ENCODE measurements around the gene NXPH2. TPM values are rescaled to one million over a fixed set of nuclear protein-coding genes. Genes with fewer than 3 reads are reported as not detected.

The NXPH2 gene
- total RNA-seq, 4 donors from 2014 or later = not detected

GRCh38 chr2:138713504-138713903 is 66.7 kb downstream of the NXPH2 start:
- no peak for DNase-seq
- no peaks in the 10 kb centered on the region for H3K27me3 ChIP-seq
- peaks cover 0 to 3% (median 0%) of the 10 kb centered on the region in 3 donors for H3K4me1 ChIP-seq
- H3K36me3 ChIP-seq = no peaks in the 10 kb centered on the region
- no peak overlapping the region for H3K27ac ChIP-seq
- WGBS, 2 donors = 41 to 48% methylated on average over 5 of the region's 5 CpGs
- TF ChIP-seq POLR2A (IDR thresholded peaks at IDR 0.05) = no peak
- TF ChIP-seq CTCF (IDR thresholded peaks at IDR 0.05) = no peak
- intact Hi-C loops (cut with DNase I) = no loop called here
- no peaks in the 10 kb centered on the region for H3K9me3 ChIP-seq
- no peak overlapping the region for H3K4me3 ChIP-seq

- no peak for DNase-seq
- no peaks in the 10 kb centered on the region for H3K36me3 ChIP-seq
- H3K27me3 ChIP-seq = no peaks in the 10 kb centered on the region
- 48 to 73% methylated on average over 5 of the region's 5 CpGs for WGBS, 2 donors
- peaks cover 0 to 3% (median 0%) of the 10 kb centered on the region in 3 donors for H3K4me1 ChIP-seq
- no peak overlapping the region for H3K4me3 ChIP-seq
- intact Hi-C loops (cut with DNase I) = no loop called here
- H3K9me3 ChIP-seq = no peaks in the 10 kb centered on the region
- TF ChIP-seq CTCF (IDR thresholded peaks at IDR 0.05) (no peak), POLR2A (IDR thresholded peaks at IDR 0.05) (no peak)
- H3K27ac ChIP-seq = no peak overlapping the region
Observed at GRCh38 chr2:138713069-138713496, 67.1 kb downstream of the NXPH2 start.

- 71 to 75% methylated on average over 4 of the region's 4 CpGs for WGBS, 2 donors
- Histone ChIP-seq H3K27ac (no peak overlapping the region), H3K9me3 (no peaks in the 10 kb centered on the region), H3K36me3 (no peaks in the 10 kb centered on the region), H3K27me3 (no peaks in the 10 kb centered on the region), H3K4me3 (no peak overlapping the region), H3K4me1 (peaks cover 0 to 3% (median 0%) of the 10 kb centered on the region in 3 donors)
- DNase-seq = no peak
- TF ChIP-seq CTCF (IDR thresholded peaks at IDR 0.05) (no peak), POLR2A (IDR thresholded peaks at IDR 0.05) (no peak)
- intact Hi-C loops (cut with DNase I) = no loop called here
Observed at GRCh38 chr2:138712212-138712979, 67.8 kb downstream of the NXPH2 start.

GRCh38 chr2:138711812-138712211 is 68.4 kb downstream of the NXPH2 start:
- TF ChIP-seq POLR2A (IDR thresholded peaks at IDR 0.05) (no peak), CTCF (IDR thresholded peaks at IDR 0.05) (no peak)
- WGBS, 2 donors = 85 to 94% methylated on average over 1 to 3 of the region's 3 CpGs

GRCh38 chr2:138708682-138709241 is 71.4 kb downstream of the NXPH2 start:
- intact Hi-C loops (cut with DNase I) = no loop called here
- Histone ChIP-seq H3K9me3 (no peaks in the 10 kb centered on the region), H3K4me1 (peaks cover 0 to 3% (median 0%) of the 10 kb centered on the region in 3 donors), H3K4me3 (no peak overlapping the region), H3K27me3 (no peaks in the 10 kb centered on the region), H3K36me3 (no peaks in the 10 kb centered on the region), H3K27ac (no peak overlapping the region)
- no peak for DNase-seq
- 9 to 28% methylated on average over 2 to 5 of the region's 5 CpGs for WGBS, 2 donors
- no peak for TF ChIP-seq CTCF (IDR thresholded peaks at IDR 0.05)
- TF ChIP-seq POLR2A (IDR thresholded peaks at IDR 0.05) = no peak

More at GRCh38 chr2:138711812-138712211, 68.4 kb downstream of the NXPH2 start:
- no peaks in the 10 kb centered on the region for H3K36me3 ChIP-seq
- no peak overlapping the region for H3K27ac ChIP-seq
- no peak overlapping the region for H3K4me3 ChIP-seq
- no peaks in the 10 kb centered on the region for H3K9me3 ChIP-seq
- peaks cover 0 to 3% (median 0%) of the 10 kb centered on the region in 3 donors for H3K4me1 ChIP-seq
- H3K27me3 ChIP-seq = no peaks in the 10 kb centered on the region
- intact Hi-C loops (cut with DNase I) = no loop called here
- DNase-seq = no peak

Measured in esophagus squamous epithelium (tissue), 5 donors.